ENCODE data around the gene PRRG3.

DNA sequence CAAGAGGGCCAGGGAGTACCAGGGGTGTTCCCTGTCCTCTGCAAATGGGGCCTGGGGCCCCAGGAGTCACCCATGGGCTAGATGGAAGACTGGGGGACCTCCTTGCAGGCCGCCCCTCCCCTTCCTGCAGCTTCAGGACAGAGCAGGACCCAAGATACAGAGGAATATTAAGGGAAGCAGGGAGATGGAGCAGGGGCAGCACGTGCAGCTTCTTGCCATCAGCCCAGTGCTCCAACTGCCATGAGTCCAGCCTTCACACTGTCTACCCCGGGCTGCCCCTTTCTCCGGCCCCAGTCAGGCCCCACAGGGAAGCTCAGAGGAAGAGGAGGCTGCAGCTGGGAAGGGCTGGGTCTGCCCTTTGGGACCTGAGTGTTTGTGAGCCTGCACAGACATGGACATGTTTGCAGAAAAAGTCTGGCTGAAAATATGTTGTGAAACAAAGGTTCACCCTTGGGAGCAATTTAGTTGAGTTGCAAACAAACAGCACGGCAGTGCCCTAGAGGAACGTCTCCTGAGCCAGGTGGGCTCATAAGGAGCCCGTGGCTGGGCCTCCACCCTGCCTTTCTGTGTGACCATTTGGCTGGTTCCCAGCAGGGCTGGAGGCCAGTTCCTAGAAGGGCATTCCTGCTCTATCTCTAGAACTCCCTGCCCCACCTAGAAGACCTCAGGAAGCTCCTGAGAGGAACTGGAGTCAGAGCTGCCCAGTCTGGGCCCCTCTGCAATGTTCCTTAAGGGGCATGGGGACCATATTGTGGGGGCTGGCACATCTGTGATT lies 29.5 kb downstream of the PRRG3 start:
- TF ChIP-seq POLR2AphosphoS5 (IDR thresholded peaks at IDR 0.05; ENCODE audit: control insufficient read depth, insufficient read depth, low read depth, low read length) (no peak), ZNF512 (tag; IDR thresholded peaks at IDR 0.05) (no peak), GABPB1 (CRISPR knock-in tag; IDR thresholded peaks at IDR 0.05) (no peak), TCF7 (IDR thresholded peaks at IDR 0.05; ENCODE audit: borderline replicate concordance) (no peak), SAP30 (IDR thresholded peaks at IDR 0.05; ENCODE audit: borderline replicate concordance, insufficient read depth, low read depth, low read length, poor library complexity, severe bottlenecking) (no peak), ZNF143 (CRISPR knock-in tag; IDR thresholded peaks at IDR 0.05) (no peak), EP300 (IDR thresholded peaks at IDR 0.05; ENCODE audit: low read length) (no peak), ZBTB1 (CRISPR knock-in tag; IDR thresholded peaks at IDR 0.05; ENCODE audit: borderline replicate concordance, low read depth) (no peak), RCOR1 (IDR thresholded peaks at IDR 0.05; ENCODE audit: borderline replicate concordance in 1 of 2, low read depth in 2 of 2, low read length in 2 of 2) (no peak), ZNF24 (IDR thresholded peaks at IDR 0.05) (no peak), ZZZ3 (IDR thresholded peaks at IDR 0.05) (no peak), ZKSCAN1 (IDR thresholded peaks at IDR 0.05; ENCODE audit: low read depth, low read length) (no peak), NFE2 (IDR thresholded peaks at IDR 0.05; ENCODE audit: low read depth) (no peak)

All from K562 (cell line).